Activated CD4-positive, alpha-beta T cell treated with anti-CD3 and anti-CD28 coated beads, Interleukin-10, Interleukin-2, amounts not matched to agents 100 ng/mL and 50 ng/mL, durations not matched to agents 16 hours and 8 hours (primary cell): ENCODE data around the gene TMEM198.

Source experiments
- DNase-seq: peaks from one replicate; pipeline ENCODE4 v3.0.0-alpha.2; 2020

Gene TMEM198

DNA sequence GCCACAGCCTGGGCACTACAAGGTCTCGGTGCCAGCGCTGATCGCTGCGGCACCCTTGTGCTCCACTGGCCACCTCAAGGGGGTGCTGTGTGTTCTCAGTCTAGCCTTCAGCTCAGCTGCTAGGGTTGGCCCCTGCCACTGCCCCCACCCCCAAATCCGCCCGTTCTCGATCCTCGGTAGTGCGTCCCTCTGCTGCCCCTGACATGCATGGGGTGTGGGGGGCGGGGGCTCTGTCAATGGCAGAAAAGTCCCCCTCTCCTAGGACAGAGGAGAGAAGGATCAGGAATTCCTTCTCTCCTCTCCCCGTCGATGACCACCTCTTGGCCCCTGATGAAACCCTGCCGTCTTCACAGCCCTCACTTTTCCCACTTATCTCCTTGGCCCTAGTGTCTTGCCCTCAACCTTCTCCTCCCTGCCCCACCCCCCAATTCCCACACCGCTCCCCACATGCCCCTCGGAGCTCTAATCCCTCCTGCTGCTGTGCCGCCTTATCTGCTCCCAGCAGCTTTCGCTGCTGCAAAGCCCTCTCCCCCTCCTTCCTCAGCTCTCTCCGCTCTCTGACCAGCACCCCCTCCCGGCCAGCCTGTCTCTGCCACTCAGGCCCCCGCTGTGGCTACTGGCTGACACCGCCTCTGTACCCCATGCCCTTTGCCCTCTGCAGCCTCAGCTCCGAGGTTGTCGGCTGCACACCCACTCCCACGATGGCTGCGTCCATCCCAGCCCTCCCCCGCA is 33.9 kb upstream of the TMEM198 start:
- peak; percentile 51 for DNase-seq

DNA sequence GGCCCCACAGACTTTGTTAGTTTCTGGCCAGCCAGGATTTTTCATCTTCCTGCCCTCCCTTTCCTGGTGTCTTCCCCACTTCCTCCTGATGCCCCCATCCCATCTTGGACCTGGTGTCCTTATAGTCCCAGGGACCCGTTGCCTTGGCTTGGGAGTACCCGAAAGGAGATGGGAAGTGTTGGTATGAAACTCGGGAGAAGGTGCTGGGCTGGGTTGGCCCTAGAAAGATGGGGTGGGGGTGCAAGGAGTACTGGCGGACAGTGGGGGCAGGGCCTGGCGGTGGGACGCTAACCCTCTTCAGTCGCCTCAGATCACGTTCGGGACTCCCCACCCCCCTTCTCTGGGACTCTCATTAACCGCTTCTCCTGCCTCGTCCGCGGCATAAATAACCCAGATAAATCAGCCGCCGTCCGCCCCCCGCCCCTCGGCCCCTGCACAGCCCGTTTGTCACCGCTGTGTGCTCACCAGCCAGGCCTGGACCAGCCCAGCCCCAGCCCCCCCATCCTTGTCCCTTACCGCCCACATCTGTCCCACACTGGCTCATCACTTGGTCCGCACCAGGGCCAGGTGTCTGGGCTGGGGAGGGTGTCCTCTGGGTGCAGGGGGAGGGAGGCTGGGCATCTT is 33.2 kb upstream of the TMEM198 start:
- no peak for DNase-seq

DNA sequence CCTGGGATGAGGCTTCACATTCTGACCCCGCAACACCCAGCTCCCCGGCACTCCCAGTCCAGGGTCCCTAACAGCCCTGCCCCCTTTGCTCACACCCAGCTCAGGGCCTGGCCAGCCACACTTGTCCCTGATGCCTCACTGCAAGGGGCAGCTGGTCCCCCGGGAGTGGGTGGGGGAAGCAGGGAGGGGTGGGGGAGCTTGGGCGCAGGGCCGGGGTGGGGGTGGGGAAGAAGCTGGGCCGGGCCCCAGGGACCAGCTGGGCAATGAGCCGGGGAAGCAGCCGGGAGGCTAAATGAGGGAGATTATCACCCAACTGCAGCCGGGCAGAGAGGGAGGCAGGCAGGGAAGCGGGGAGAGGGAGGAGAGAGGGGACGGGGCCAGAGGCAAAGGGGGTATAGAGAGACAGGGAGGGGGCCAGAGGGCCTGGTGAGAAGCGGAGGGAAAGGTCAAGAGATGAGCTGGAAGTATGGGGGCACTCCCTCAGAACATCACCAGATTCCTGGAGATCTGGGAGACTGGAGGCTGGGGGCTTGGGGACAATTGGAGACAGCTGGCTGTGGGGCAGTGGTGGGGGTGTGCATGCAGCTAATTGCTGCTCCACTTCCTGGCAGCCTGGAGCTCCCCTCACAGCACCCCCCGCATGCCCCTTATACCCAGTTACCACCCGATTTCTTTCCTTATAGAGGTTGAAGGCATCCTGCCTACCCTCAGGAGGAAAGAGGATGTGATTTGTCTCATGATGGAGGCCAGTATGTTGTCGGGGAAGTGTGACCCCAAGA is 32.1 kb upstream of the TMEM198 start:
- DNase-seq, result no peak

DNA sequence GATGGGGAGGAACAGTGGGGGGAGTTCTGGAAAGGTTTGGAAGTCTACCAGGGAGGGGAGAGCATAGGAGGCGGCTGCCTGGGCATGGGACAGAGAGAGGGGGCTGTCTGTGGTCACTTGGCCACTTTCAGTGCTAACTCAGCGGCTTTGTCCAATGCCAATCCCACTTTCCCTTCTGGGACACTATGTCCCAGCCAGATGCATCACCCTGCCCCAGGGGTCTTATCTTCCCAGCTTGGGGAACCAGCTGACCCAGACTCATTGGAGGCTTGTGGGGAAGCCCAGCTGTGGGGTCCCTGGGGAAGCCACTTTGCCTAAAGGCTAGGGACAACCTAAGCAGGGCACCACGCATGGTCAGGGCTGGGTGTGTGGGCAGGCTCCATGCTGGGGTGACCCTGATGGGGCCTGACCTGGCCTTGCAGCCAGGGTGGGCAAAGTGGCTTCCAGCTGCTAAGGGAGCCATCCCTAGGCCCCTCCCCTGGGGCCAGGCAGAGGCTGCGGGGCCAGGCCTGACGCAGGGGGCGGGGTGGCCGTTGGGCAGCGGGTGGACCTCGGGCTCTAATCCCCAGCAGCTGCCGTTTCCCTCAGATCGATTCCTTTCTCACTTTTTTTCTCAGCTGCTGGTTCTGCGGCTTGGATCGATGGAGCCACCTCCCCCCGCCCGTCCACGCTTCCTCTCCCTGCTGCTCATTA is 31.2 kb upstream of the TMEM198 start:
- no peak for DNase-seq

DNA sequence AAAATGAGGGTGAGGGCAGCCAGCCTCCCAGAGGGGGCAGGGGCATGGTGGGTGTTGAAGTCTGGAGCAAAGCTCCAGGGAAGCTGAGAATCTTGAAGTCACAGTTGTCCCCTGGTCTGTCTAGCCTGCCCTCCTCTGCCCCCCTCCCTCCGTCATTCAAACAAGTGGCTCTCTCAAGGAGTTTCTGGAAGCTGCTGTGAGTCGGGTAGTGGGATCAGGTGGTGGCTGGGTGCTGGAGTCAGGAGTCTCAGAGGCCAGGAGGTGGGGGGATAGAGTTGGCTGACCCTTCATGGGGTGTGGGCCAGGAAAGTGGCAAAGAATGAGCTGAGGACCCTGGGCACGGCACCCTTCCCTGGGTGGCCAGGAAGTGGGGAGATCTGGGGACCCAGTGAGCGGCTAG is 30.0 kb upstream of the TMEM198 start:
- DNase-seq, result no peak

DNA sequence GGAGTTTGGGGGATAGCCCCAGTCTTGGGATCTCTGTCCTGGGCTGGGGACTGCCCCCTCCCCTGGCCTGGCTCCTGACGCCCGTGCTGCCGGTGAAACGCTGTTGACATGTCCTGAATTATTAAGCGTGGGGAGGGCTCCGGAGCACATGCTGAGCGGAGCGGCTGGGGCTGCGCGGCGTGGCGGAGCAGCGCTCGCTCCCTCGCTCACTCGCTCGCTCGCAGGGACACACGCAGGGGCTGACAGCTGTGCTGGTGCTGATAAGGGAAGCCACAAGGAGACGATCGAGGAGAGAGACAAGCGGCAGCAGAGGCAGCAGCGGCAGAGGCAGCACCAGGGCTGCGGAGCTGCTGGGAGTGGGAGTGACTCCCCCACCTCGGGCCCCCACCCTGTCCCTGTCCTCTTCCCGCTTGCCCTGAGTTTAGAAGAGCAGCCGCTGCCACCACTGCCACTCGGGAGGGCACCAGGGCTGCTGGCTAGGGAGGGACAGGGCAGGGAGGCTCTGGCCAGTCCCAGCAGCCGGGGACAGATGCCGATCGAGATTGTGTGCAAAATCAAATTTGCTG is 29.5 kb upstream of the TMEM198 start, which contains the start of gene ASIC4:
ASIC4 (plus strand) TSS at position 287 of the 566 bp plus-strand sequence; CDS start at position 530, 243 bp downstream.
- no peak for DNase-seq

DNA sequence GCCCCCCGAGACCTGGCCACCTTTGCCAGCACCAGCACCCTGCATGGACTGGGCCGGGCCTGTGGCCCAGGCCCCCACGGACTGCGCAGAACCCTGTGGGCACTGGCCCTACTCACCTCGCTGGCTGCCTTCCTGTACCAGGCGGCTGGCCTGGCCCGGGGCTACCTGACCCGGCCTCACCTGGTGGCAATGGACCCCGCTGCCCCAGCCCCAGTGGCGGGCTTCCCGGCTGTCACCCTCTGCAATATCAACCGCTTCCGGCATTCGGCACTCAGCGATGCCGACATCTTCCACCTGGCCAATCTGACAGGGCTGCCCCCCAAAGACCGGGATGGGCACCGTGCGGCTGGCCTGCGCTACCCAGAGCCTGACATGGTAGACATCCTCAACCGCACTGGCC is 29.0 kb upstream of the TMEM198 start:
- DNase-seq, result no peak

DNA sequence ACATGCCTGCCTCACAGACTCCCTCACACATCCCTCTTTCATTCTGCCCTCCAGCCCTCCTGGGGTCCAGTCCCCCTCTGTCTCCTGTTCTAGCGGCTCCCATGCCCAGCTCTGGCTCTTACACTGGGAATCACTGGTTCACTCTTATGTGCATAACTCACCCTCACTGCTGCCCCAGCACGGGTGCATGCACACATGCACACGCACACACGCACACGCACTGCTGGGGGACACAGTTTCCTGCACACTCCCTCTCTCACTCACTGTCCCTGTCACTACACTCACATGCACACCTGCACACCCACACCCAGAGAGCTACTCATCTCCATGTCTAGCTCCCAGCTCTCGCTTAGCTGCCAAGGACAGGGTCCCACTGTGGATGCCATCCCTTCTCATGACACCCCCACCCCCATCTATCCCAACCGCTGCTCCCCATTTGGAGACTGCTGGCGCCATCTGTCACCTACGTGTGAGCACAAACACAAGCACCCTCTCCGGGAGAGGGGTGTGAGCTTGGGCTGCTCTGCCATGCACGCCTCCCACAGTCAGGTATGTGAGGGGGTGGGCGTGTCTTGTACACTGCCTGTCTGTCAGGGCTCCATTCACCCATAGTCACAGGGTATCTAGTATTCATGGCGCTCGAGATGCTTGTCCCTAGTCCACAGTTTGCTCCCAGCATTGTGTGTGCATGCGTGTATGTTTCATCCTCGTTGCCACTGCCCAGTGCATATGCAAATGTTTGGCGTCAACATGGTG is 27.8 kb upstream of the TMEM198 start:
- DNase-seq, result no peak

DNA sequence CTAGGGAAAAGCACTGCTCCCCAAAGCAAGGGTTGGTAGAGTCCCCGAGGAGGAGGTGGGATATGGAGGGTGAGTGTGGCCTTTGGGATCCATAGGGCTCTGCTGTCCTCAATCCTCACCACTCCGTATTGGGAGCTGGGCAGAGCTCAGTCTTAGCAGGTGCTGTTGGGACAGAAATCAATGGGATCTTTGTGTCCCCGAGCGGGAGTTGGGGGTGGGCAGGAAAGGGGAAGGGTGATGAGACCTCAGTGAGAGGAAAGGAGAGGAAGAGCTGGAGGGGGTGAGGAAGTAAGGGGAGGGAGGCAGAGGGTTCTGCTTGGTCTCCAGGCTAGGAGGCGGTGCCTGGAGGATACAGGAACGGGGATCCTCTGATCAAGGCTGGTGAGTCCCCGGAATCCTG is 26.9 kb upstream of the TMEM198 start:
- DNase-seq, result no peak

DNA sequence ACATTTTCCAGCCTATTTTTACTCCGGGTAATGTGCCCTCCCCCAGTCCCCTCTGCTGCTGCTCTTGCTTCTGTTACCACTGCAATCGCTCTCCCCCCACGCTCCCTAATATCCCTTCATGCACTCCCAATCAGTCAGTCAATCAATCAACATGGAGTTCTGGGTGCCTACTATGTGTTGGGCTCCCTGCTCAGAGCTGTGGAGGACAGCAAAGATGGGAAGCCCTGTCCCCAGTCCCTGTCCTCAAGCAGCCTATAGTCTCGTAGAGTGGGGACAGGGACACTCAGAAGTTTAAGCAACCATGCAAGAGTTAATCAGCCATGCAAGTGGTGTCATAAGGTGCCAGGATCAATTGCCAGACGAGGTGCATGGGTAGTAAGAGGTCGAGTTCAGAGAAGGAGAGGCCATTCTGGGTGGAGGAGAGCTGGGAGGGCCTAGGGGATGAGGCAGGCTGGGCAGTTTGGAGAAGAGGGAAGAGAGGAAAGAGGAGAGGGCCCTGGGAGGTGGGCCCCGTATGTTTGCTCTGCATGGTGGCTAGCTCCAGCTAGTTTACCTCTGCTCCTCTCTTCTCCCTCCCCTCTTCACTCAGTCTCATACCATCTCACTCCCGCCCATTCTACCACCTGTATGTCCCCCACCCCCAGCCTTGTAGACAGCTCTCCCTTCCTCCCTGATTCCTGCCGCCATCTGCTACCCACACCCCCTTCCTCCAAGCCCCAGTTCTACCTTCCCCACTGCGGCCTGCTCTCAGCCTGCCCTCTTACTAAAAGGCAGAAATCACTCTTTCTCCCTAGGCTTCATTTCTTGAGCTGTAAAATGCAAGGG is 25.7 kb upstream of the TMEM198 start:
- DNase-seq, result no peak

DNA sequence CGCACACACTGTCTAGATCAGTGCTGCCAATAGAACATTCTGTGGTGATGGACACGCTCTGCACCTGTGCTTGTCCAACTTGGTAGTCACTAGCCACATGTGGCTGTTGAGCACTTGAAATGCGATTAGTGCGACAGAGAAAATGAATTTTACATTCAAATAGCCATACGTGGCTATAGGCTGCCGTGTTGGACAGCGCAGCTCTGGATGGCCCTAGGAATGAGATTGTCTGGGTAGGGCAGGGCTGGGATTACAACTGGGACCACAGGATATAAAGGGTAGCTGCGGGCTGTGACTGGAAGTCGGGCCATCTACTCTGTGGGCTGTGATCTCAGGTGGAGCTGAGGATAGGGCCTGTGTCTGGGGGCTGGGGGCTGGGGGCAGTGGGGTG is 24.3 kb upstream of the TMEM198 start:
- DNase-seq, result no peak

DNA sequence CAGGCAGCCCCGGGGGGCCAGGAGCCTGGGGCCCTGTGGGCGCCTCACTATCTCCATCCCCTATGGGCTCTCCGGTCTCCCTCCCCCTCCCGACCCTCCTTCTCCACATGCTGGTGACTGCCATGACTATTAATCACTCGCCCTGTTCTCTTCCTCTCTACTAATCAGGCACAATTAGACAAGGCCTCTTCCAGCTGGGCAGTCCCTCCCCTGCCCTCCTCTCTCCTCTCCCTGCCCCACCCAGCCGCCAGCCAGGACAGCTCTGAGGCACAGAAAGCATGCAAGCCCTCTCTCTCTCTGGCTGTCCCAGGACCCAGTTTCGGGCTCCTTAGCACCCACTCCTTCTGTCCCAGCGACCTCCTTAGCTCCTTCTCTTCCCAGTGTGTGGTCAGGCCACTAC is 23.7 kb upstream of the TMEM198 start:
- DNase-seq, result no peak

DNA sequence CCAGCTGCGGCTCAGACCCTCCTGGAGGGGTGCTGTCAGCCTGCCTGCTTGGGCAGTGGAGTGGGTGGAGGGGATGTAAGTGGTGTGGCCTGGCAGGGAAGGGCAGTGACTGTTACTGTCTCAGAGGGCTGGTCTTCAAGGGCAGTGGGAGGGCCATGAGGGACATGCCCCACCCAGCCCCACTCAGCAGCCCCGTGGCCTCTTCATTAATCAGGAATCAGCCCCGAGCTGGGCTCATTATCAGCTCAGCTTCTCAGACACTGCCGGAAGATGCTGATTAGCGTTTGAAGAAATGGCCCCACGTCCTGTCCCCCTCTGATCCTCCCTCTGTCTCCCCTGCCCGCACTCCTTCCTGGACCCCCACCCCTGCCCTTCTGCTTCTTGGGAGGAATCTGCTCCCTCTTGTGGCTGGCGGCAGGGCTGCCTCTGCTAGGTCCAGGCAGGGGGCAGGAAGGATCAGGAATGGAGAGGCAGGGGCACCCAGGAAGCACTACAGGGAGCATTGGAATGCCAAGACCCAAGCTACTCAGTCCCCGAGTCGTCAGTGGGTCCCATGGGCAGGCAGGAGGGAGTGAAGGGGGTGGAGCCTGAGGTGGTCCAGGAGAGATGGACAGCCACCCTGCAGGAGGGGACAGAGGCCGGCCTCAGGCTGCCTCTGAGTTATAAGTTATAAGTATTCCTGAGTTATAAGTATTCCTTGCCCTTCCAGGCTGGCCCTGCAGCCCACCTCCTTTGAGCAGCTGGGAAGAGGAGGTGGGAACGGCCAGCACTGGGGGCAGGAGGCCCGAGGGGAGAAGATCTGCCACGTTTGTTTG is 22.6 kb upstream of the TMEM198 start:
- DNase-seq, result no peak

DNA sequence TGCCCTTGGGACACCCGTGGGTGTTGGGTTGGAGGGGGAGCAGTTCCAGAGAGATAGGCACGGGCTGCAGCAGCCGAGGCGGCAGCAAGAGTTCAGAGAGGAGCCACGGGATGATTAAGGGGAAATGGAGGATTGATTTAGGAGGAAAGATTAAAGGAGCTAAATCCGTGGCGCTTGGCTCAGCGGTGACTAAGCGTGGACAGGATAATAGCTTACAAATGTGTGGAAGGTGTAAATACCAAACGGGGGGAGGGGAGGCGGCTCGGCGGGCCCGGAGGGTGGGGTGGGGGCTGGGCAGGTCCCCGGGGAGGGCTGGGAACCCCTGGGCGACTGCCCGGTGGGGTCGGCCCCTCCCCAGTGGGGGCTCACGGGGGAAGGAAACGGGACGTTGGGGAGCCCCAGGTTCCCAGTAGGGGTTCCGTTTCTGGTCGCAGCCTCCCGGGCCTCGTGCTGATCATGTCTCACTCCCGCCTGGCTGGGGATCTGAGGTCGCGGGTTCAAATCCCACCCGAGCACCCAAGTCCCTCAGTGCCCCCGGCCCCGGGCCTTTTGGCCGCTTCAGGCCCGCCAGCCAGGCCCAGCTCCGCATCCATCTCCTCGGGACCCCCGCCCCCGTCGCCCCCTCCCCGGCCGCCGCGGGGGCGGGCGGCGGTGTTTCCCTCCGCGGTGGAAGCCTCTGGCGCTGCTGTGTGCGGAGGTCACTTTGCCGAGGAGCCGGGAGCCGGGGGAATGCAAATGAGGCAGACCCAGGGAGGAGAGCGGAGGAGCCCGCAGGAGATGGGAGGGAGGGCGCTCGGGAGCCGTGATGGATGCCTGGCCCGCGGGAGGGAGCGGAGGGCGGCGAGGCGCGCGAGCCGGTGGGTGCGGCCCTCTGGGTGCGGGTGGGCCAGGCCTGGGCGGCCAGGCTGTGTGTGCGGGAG is 21.5 kb upstream of the TMEM198 start:
- DNase-seq, result no peak

DNA sequence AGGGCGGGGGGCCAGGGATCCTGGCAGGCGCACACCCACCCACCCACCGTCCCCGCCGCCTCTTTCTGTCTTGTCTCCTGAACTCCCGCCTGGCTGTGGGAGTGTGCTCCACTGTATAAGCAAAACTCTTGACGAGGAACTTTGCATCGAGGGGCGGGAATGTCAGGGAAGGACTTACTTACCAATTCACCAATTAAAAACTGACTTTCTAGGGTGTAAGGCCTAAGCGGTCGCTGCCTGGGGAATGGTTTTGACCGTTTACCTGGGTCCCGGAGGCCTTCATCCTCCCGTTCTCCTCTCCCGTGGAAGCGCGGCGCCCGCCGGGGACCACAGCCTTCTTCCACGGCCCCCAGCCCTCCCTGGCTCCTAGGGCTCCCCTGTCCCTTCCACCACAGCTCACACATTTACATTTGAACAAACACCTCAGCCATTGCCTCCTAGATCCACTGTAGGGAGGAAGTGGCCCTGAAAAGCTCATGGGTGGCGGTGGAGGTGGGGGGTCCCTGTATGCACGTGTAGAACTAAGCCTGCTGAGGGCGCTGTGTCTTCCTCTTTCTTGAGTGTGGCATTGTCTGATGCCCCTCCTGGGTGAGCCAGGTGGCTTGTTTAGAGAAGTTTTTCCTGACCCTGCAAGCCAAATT is 20.7 kb upstream of the TMEM198 start:
- no peak for DNase-seq

DNA sequence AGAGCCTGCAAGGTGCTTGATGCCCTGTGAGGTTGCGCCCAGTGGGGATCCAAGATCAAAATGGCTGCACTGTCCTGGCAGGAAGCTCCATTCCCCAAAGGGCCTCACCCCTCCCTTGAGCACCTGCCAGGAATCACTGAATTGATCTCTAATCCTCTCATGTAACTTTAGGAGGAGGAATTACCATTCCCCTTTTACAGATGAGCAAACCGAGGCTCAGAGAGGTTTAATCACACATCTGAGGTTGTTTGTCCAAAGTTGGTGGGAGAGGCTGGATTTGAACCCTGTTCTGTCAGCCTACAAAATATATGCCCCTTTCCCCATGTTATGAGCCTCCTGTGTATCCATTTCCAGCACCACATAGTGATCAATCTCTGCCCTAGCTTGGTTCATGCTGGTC is 19.0 kb upstream of the TMEM198 start:
- DNase-seq, result no peak

DNA sequence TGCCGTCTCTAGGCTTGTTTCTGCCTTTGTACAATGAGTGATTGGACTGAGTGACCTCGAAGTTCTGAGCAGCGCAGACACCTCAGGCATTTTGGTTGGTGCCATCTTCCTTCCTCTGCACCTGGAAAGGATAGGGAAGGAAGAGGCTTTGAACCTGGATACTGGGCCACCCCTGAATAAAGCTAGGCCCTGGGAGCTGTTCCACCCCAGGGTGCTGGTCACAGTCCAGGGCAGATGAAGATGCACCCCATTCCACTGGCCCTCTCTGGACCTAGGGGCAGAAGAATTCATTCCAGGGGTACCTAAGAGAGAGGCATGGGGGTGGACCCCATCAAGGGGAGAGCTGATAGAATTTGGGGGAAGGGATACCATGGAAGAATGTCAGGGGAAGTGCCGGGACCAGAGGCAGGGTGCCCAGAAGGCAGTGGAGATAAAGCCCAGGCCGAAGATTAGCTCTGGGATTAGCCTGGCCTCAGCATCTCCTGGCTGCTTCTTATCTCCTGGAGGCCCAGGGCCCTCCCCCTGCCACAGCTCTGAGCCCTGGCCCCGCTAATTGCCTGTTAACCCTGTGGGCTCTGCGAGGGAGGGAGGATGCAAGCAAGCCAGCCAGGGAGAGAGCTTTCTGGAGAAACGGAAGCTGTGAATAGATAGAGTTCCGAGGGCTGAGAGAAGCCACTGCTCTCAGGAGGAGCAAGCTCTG is 18.1 kb upstream of the TMEM198 start:
- no peak for DNase-seq
